ENCODE measurements around the gene PHACTR4.
"Not testable (repeated sequence)": the region's sequence is repeated elsewhere in the genome, so short reads cannot be mapped to it uniquely, and the experiment has no call there.

Gene PHACTR4

DNA sequence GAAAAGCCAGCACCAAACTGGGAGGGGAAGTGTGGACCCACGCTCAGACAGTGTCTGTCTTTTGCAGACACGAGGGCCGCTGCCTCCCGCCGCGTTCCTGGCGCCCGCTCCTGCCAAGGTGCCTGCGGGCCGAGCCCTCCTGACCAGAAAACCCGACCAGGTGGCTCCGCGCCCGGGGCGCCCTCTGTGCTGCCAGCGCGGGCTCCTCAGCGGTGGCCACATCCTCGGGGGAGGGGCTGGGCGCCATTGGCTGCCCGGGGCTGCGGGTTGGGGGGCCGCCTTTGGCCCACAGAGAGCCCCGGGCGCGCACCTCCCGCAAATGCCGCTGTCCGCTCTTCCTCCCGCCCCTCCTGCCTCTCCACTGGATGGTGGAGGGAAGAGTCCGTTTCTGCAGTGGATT lies 160.9 kb downstream of the PHACTR4 start:
- no peak for DNase-seq

GRCh38 chr1:28534671-28535070 lies 165.1 kb downstream of the PHACTR4 start:
- no peak for DNase-seq

DNA sequence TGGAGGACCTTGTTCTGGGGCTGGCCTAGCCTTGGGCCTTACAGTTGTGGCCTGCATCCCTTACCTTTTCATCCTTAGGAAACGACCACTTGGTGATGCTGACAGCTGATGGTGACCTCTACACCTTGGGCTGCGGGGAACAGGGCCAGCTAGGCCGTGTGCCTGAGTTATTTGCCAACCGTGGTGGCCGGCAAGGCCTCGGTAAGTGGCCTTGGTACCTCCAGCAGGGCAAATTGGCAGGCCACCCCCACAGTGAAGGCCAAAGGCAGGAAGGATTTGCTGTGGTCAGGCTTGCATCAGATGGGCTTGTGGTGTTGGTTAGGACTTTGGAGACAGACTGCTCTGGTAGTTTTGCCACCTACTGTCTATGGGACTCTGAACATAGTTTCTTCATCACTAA lies 165.6 kb downstream of the PHACTR4 start:
- no peak for DNase-seq

GRCh38 chr1:28537457-28538199 lies 168.1 kb downstream of the PHACTR4 start:
- DNase-seq, result no peak

- no peak for DNase-seq
Observed at GRCh38 chr1:28538286-28538685, 168.7 kb downstream of the PHACTR4 start.

GRCh38 chr1:28540651-28541050 lies 171.1 kb downstream of the PHACTR4 start:
- no peak for DNase-seq

DNA sequence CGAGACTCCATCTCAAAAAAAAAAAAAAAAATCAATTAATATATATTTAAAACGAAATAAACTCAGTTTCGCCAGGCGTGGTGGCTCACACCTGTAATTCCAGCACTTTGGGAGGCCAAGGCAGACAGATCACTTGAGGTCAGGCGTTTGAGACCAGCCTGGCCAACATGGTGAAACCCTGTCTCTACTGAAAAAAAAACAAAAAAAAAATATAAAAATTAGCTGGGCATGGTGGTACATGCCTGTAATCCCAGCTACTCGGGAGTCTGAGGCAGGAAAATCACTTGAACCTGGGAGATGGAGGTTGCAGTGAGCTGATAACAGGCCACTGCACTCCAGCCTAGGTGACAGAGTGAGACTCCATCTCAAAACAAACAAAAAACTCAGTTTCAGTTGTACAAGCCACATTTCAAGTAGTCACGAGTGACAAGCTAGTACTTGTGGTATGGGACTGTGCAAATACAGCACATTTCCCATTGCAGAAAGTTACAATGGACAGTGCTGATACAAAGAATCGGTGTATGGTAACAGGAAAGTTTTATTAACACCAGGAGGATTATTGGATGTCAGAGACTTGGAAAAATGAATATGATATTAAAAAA lies 172.0 kb downstream of the PHACTR4 start:
- not testable (repeated sequence) for DNase-seq

GRCh38 chr1:28545246-28545628 lies 175.7 kb downstream of the PHACTR4 start:
- no peak for DNase-seq

- DNase-seq, result peak; percentile 3
Observed at GRCh38 chr1:28548318-28548717, 178.8 kb downstream of the PHACTR4 start.
